ENCODE measurements around the gene ALKBH1. TPM values are rescaled to one million over a fixed set of nuclear protein-coding genes. Genes with fewer than 3 reads are reported as not detected.
"Not testable (repeated sequence)": the region's sequence is repeated elsewhere in the genome, so short reads cannot be mapped to it uniquely, and the experiment has no call there.

ALKBH1 gene
- total RNA-seq, 4 donors from 2014 or later = 10.7 to 15.8 (median 14.9) TPM

- DNase-seq (ENCODE audit: low spot score in 2 of 2) = no peak
- TF ChIP-seq POLR2A (IDR thresholded peaks at IDR 0.05) (no peak), CTCF (IDR thresholded peaks at IDR 0.05) (no peak)
- intact Hi-C loops (cut with DNase I; ENCODE audit: low total_unique reads) = no loop called here
- H3K4me3 ChIP-seq (ENCODE audit: low read depth, poor library complexity, severe bottlenecking) = no peak overlapping the region
- 66 to 85% methylated on average over 15 of the region's 15 CpGs for WGBS, 2 donors
Measured at GRCh38 chr14:77645520-77646230, 62.1 kb downstream of the ALKBH1 start.

GRCh38 chr14:77642407-77642806 is 65.4 kb downstream of the ALKBH1 start:
- intact Hi-C loops (cut with DNase I; ENCODE audit: low total_unique reads) = no loop called here
- DNase-seq (ENCODE audit: low spot score in 2 of 2) = no peak
- WGBS, 2 donors = 59 to 67% methylated on average over 7 of the region's 7 CpGs
- TF ChIP-seq POLR2A (IDR thresholded peaks at IDR 0.05) = no peak
- TF ChIP-seq CTCF (IDR thresholded peaks at IDR 0.05) = no peak
- H3K4me3 ChIP-seq (ENCODE audit: low read depth, poor library complexity, severe bottlenecking) = no peak overlapping the region

GRCh38 chr14:77641534-77642341 is 66.1 kb downstream of the ALKBH1 start:
- H3K4me3 ChIP-seq (ENCODE audit: low read depth, poor library complexity, severe bottlenecking) = no peak overlapping the region
- intact Hi-C loops (cut with DNase I; ENCODE audit: low total_unique reads) = no loop called here
- 11 to 28% methylated on average over 43 to 47 of the region's 47 CpGs for WGBS, 2 donors
- TF ChIP-seq POLR2A (IDR thresholded peaks at IDR 0.05) = no peak
- peak; percentile 66 to 93 for DNase-seq (ENCODE audit: low spot score in 2 of 2)

GRCh38 chr14:77640756-77641533 is 66.9 kb downstream of the ALKBH1 start:
- TF ChIP-seq POLR2A (IDR thresholded peaks at IDR 0.05) (no peak), CTCF (IDR thresholded peaks at IDR 0.05) (no peak)
- DNase-seq (ENCODE audit: low spot score in 2 of 2) = no peak
- WGBS, 2 donors = 69 to 76% methylated on average over 16 of the region's 16 CpGs
- intact Hi-C loops (cut with DNase I; ENCODE audit: low total_unique reads) = no loop called here
- H3K4me3 ChIP-seq (ENCODE audit: low read depth, poor library complexity, severe bottlenecking) = no peak overlapping the region

- WGBS, 2 donors = 49 to 52% methylated on average over 2 of the region's 2 CpGs
- TF ChIP-seq CTCF (IDR thresholded peaks at IDR 0.05) (no peak), POLR2A (IDR thresholded peaks at IDR 0.05) (no peak)
- H3K4me3 ChIP-seq (ENCODE audit: low read depth, poor library complexity, severe bottlenecking) = no peak overlapping the region
- DNase-seq (ENCODE audit: low spot score in 2 of 2) = no peak
- intact Hi-C loops (cut with DNase I; ENCODE audit: low total_unique reads) = no loop called here
Measured at GRCh38 chr14:77638771-77639171, 69.1 kb downstream of the ALKBH1 start.

- H3K4me3 ChIP-seq (ENCODE audit: low read depth, poor library complexity, severe bottlenecking); intact Hi-C loops (cut with DNase I; ENCODE audit: low total_unique reads); DNase-seq (ENCODE audit: low spot score in 2 of 2): not testable (repeated sequence)
- 82 to 85% methylated on average over 4 of the region's 4 CpGs for whole genome bisulfite sequencing, 2 donors
Measured at GRCh38 chr14:77635869-77636268, 72.0 kb downstream of the ALKBH1 start.

GRCh38 chr14:77635466-77635865 is 72.4 kb downstream of the ALKBH1 start:
- DNase-seq (ENCODE audit: low spot score in 2 of 2); intact Hi-C loops (cut with DNase I; ENCODE audit: low total_unique reads); H3K4me3 ChIP-seq (ENCODE audit: low read depth, poor library complexity, severe bottlenecking): not testable (repeated sequence)
- 70 to 80% methylated on average over 8 of the region's 8 CpGs for WGBS, 2 donors

Measured in lower leg skin (tissue), 4 donors.